Activated CD4-positive, alpha-beta T cell treated with anti-CD3 and anti-CD28 coated beads, Interleukin-2, amount 50 U/mL, for 4 hours (primary cell): Measurements from ENCODE around the gene GAL3ST2.
"Not testable (repeated sequence)": the region's sequence is repeated elsewhere in the genome, so short reads cannot be mapped to it uniquely, and the experiment has no call there.

Experiments
- DNase-seq, 2 experiments: peaks; one replicate each; pipeline ENCODE4 v3.0.0-alpha.2; 2020

GAL3ST2 gene

GRCh38 chr2:241795021-241795999 lies 18.7 kb downstream of the GAL3ST2 start:
- no peak for DNase-seq

GRCh38 chr2:241796209-241796608 lies 19.6 kb downstream of the GAL3ST2 start:
- no peak for DNase-seq

GRCh38 chr2:241796610-241797138 lies 20.1 kb downstream of the GAL3ST2 start:
- DNase-seq: no peak

- DNase-seq: no peak
These were observed 20.9 kb downstream of the GAL3ST2 start for GRCh38 chr2:241797441-241798080.

GRCh38 chr2:241798081-241798630 lies 21.5 kb downstream of the GAL3ST2 start:
- no peak for DNase-seq

GRCh38 chr2:241798631-241799521 lies 22.3 kb downstream of the GAL3ST2 start:
- no peak for DNase-seq

- DNase-seq: no peak
These were observed 23.0 kb downstream of the GAL3ST2 start for GRCh38 chr2:241799522-241800197.

GRCh38 chr2:241800198-241800903 lies 23.7 kb downstream of the GAL3ST2 start:
- DNase-seq: not testable (repeated sequence)

- no peak for DNase-seq
These were observed 25.2 kb downstream of the GAL3ST2 start for GRCh38 chr2:241801611-241802420.

GRCh38 chr2:241802421-241803318 lies 26.0 kb downstream of the GAL3ST2 start:
- DNase-seq: no peak

- DNase-seq: no peak
These were observed 27.0 kb downstream of the GAL3ST2 start for GRCh38 chr2:241803387-241804325.

GRCh38 chr2:241804326-241805229 lies 28.0 kb downstream of the GAL3ST2 start:
- DNase-seq: no peak

- not testable (repeated sequence) for DNase-seq
These were observed 29.6 kb downstream of the GAL3ST2 start for GRCh38 chr2:241806217-241806616.

GRCh38 chr2:241808051-241808720 lies 31.6 kb downstream of the GAL3ST2 start:
- DNase-seq: no peak

GRCh38 chr2:241808721-241809382 lies 32.2 kb downstream of the GAL3ST2 start, which contains the start of gene NEU4:
NEU4 (plus strand) TSS chr2:241809193; CDS start chr2:241814485, 5,292 bp downstream.
- no peak for DNase-seq
